ENCODE data around the gene DCHS1. TPM values are rescaled to one million over a fixed set of nuclear protein-coding genes. Genes with fewer than 3 reads are reported as not detected.

Gene DCHS1
- total RNA-seq, 1 donor from 2014 or later = 8.8 TPM

- DNase-seq (no peak), ATAC-seq (no peak)
- intact Hi-C loops (cut with micrococcal nuclease) = no loop called here
These were observed 2.5 kb downstream of the DCHS1 start for GRCh38 chr11:6653097-6653496.

- ATAC-seq = no peak
- intact Hi-C loops (cut with micrococcal nuclease) = no loop called here
These were observed 3.4 kb downstream of the DCHS1 start for GRCh38 chr11:6652182-6652581.

GRCh38 chr11:6650980-6651379, 4.6 kb downstream of the DCHS1 start:
- intact Hi-C loops (cut with micrococcal nuclease) = no loop called here
- ATAC-seq (no peak), DNase-seq (no peak)

More at GRCh38 chr11:6652182-6652581, 3.4 kb downstream of the DCHS1 start:
- DNase-seq = no peak

GRCh38 chr11:6650104-6650503, 5.5 kb downstream of the DCHS1 start:
- intact Hi-C loops (cut with micrococcal nuclease) = no loop called here
- no peak for ATAC-seq

GRCh38 chr11:6648501-6648900, 7.1 kb downstream of the DCHS1 start:
- ATAC-seq = no peak
- DNase-seq = no peak
- intact Hi-C loops (cut with micrococcal nuclease) = no loop called here

More at GRCh38 chr11:6650104-6650503, 5.5 kb downstream of the DCHS1 start:
- no peak for DNase-seq

- ATAC-seq = no peak
- DNase-seq = no peak
- intact Hi-C loops (cut with micrococcal nuclease) = no loop called here
These were observed 7.8 kb downstream of the DCHS1 start for GRCh38 chr11:6647836-6648235.

GRCh38 chr11:6646918-6647679, 8.5 kb downstream of the DCHS1 start:
- peak; percentile 81 for DNase-seq
- peak; percentile 50 for ATAC-seq
- intact Hi-C loops (cut with micrococcal nuclease) = no loop called here

GRCh38 chr11:6646576-6646917, 9.1 kb downstream of the DCHS1 start:
- intact Hi-C loops (cut with micrococcal nuclease) = no loop called here
- ATAC-seq = peak; percentile 80

GRCh38 chr11:6646071-6646470, 9.5 kb downstream of the DCHS1 start:
- DNase-seq (peak; percentile 89), ATAC-seq (peak; percentile 85)
- intact Hi-C loops (cut with micrococcal nuclease) = no loop called here

More at GRCh38 chr11:6646576-6646917, 9.1 kb downstream of the DCHS1 start:
- DNase-seq = peak; percentile 50

GRCh38 chr11:6642957-6643356, 12.7 kb downstream of the DCHS1 start:
- intact Hi-C loops (cut with micrococcal nuclease) = no loop called here
- ATAC-seq (no peak), DNase-seq (no peak)

- no peak for ATAC-seq
- peak; percentile 37 for DNase-seq
- intact Hi-C loops (cut with micrococcal nuclease) = no loop called here
These were observed 14.5 kb downstream of the DCHS1 start for GRCh38 chr11:6640985-6641701.

- no peak for ATAC-seq
- intact Hi-C loops (cut with micrococcal nuclease) = no loop called here
These were observed 15.3 kb downstream of the DCHS1 start for GRCh38 chr11:6640036-6640984.

GRCh38 chr11:6638429-6638828, 17.2 kb downstream of the DCHS1 start:
- DNase-seq (no peak), ATAC-seq (no peak)
- intact Hi-C loops (cut with micrococcal nuclease) = no loop called here

More at GRCh38 chr11:6640036-6640984, 15.3 kb downstream of the DCHS1 start:
- DNase-seq = peak; percentile 31

GRCh38 chr11:6637871-6638270, 17.7 kb downstream of the DCHS1 start:
- ATAC-seq = peak; percentile 74
- intact Hi-C loops (cut with micrococcal nuclease) = no loop called here
- DNase-seq = peak; percentile 58

GRCh38 chr11:6636480-6636879, 19.1 kb downstream of the DCHS1 start:
- ATAC-seq (no peak), DNase-seq (no peak)
- intact Hi-C loops (cut with micrococcal nuclease) = no loop called here

GRCh38 chr11:6635082-6635932, 20.3 kb downstream of the DCHS1 start:
- peak; percentile 70 for ATAC-seq
- intact Hi-C loops (cut with micrococcal nuclease) = no loop called here

GRCh38 chr11:6634534-6634933, 21.1 kb downstream of the DCHS1 start:
- no peak for ATAC-seq
- intact Hi-C loops (cut with micrococcal nuclease) = no loop called here
- no peak for DNase-seq

More at GRCh38 chr11:6635082-6635932, 20.3 kb downstream of the DCHS1 start:
- DNase-seq = peak; percentile 76
